Ishikawa (cell line): ENCODE data around the gene LMBRD2.

Source experiments
- CEBPB ChIP-seq: IDR thresholded peaks from 2 replicates; pipeline ENCODE4 v1.6.1; 2012
- CREB1 ChIP-seq: IDR thresholded peaks from 2 replicates; pipeline ENCODE4 v1.6.1; 2012; ENCODE audit warnings: low read depth
- EGR1 ChIP-seq: IDR thresholded peaks from 2 replicates; pipeline ENCODE4 v1.6.1; 2012
- EP300 ChIP-seq: IDR thresholded peaks from 2 replicates; pipeline ENCODE4 v1.6.1; 2012; ENCODE audit warnings: borderline replicate concordance
- FOXM1 ChIP-seq: IDR thresholded peaks from 2 replicates; pipeline ENCODE4 v1.6.1; 2012; ENCODE audit warnings: low read depth, borderline replicate concordance
- MAX ChIP-seq: IDR thresholded peaks from 2 replicates; pipeline ENCODE4 v1.6.1; 2012
- NFIC ChIP-seq: IDR thresholded peaks from 2 replicates; pipeline ENCODE4 v1.6.1; 2012
- RAD21 ChIP-seq: IDR thresholded peaks from 2 replicates; pipeline ENCODE4 v1.6.1; 2012; ENCODE audit warnings: low read depth
- REST ChIP-seq: IDR thresholded peaks from 2 replicates; pipeline ENCODE4 v1.6.1; 2012; ENCODE audit warnings: low read depth, mild to moderate bottlenecking
- TAF1 ChIP-seq: IDR thresholded peaks from 2 replicates; pipeline ENCODE4 v1.6.1; 2012; ENCODE audit warnings: low read depth, mild to moderate bottlenecking
- TCF12 ChIP-seq: IDR thresholded peaks from 2 replicates; pipeline ENCODE4 v1.6.1; 2012; ENCODE audit warnings: low read depth
- TEAD4 ChIP-seq: IDR thresholded peaks from 2 replicates; pipeline ENCODE4 v1.6.1; 2012
- USF1 ChIP-seq: IDR thresholded peaks from 2 replicates; pipeline ENCODE4 v1.6.1; 2012
- YY1 ChIP-seq: IDR thresholded peaks from 2 replicates; pipeline ENCODE4 v1.6.1; 2012; ENCODE audit warnings: low read depth
- ZBTB7A ChIP-seq: IDR thresholded peaks from 2 replicates; pipeline ENCODE4 v1.6.1; 2012; ENCODE audit warnings: low read depth

LMBRD2 gene

GRCh38 chr5:36052538-36052937 lies 99.1 kb downstream of the LMBRD2 start:
- TF ChIP-seq TCF12 (no peak), RAD21 (no peak), USF1 (no peak), REST (no peak), MAX (no peak), CREB1 (no peak), YY1 (no peak), FOXM1 (no peak), CEBPB (no peak), TEAD4 (no peak), EP300 (no peak), ZBTB7A (no peak), EGR1 (no peak), TAF1 (no peak), NFIC (no peak)

GRCh38 chr5:36049949-36050348 lies 101.7 kb downstream of the LMBRD2 start:
- TF ChIP-seq FOXM1 (no peak), CEBPB (no peak), TEAD4 (no peak), CREB1 (no peak), YY1 (no peak), NFIC (no peak), TCF12 (no peak), RAD21 (no peak), MAX (no peak), USF1 (no peak)
